ENCODE measurements around the gene COMP. TPM values are rescaled to one million over a fixed set of nuclear protein-coding genes. Genes with fewer than 3 reads are reported as not detected.

The COMP gene
- total and polyA plus RNA-seq, 10 of the 15 experiments (the other 5 are each of a cell fraction or from before 2014, with no cell fraction given), result 0.17 TPM; not detected in 9

GRCh38 chr19:18768997-18769891, 21.9 kb downstream of the COMP start:
- intact Hi-C loops (cut with micrococcal nuclease; ENCODE audit: unreplicated experiment) (no loop called here), in situ Hi-C loops (cut with MboI) (no loop called here)
- Histone ChIP-seq H3K4me1 (ENCODE audit: control insufficient read depth, insufficient read depth, low read length) (peaks cover 6% of the 10 kb centered on the region), H3K79me2 (ENCODE audit: control insufficient read depth, insufficient read depth, low read length) (no peaks in the 10 kb centered on the region), H3K4me3 (no peak overlapping the region), H2AFZ (ENCODE audit: control insufficient read depth, low read depth, low read length) (no peak overlapping the region), H3K9ac (ENCODE audit: control insufficient read depth, insufficient read depth, low read length) (no peak overlapping the region), H3K27me3 (replicated peaks in 1 of 2; ENCODE audit: control insufficient read depth in 2 of 2, insufficient read depth in 2 of 2, low read length in 1 of 2) (no peaks in the 10 kb centered on the region), H3K9me3 (replicated peaks; ENCODE audit: control insufficient read depth, insufficient read depth, low read length) (no peaks in the 10 kb centered on the region), H3K27ac (ENCODE audit: control insufficient read depth, insufficient read depth) (no peak overlapping the region), H4K20me1 (ENCODE audit: control insufficient read depth, insufficient read depth) (no peaks in the 10 kb centered on the region), H3K36me3 (ENCODE audit: control insufficient read depth in 2 of 2, insufficient read depth in 2 of 2, low read length in 1 of 2) (no peaks in the 10 kb centered on the region), H3K4me2 (ENCODE audit: control insufficient read depth, insufficient read depth) (no peak overlapping the region)
- no peak for FAIRE-seq
- RAD21 ChIA-PET (ENCODE audit: unreplicated experiment), result no interaction called here
- CTCF ChIA-PET, result interaction anchor here (0.5 kb wide), 1 partner anchor 148 kb away, joined by 3 read pairs; no protein-coding TSS in a partner anchor
- ATAC-seq, result no peak
- SMC1A ChIA-PET (ENCODE audit: uncharacterized antibody, unreplicated experiment), result no interaction called here
- no TSS peak for BruUV-seq (replicated peaks)
- POLR2A ChIA-PET, result no interaction called here
- TF ChIP-seq SKIL (IDR thresholded peaks at IDR 0.05; ENCODE audit: low read depth, poor library complexity, severe bottlenecking), result no peak
- no peak for TF ChIP-seq RFX5 (IDR thresholded peaks at IDR 0.05; ENCODE audit: low read depth, low read length)
- no peak for TF ChIP-seq ZZZ3 (IDR thresholded peaks at IDR 0.05; ENCODE audit: control insufficient read depth, insufficient read length, low read depth)
- no peak for TF ChIP-seq SRF (IDR thresholded peaks at IDR 0.05; ENCODE audit: low read depth in 2 of 2, low read length in 2 of 2)
- TF ChIP-seq SREBF1 (IDR thresholded peaks at IDR 0.05; ENCODE audit: low read length), result no peak
- no peak for DNase-seq (ENCODE audit: low read depth, low spot score)
- 54% methylated on average over 24 of the region's 24 CpGs for WGBS (ENCODE audit: insufficient coverage, insufficient replicate concordance, low lambda C conversion rate, missing lambda C conversion rate)

All from GM12878 (cell line).